Chondrocyte (in vitro differentiated cells): ENCODE data around the gene WASHC3. TPM values are rescaled to one million over a fixed set of nuclear protein-coding genes. Genes with fewer than 3 reads are reported as not detected.
A peak's percentile ranks its signal among the peaks of the same experiment; 100 is the strongest.

Source experiments
- DNase-seq: peaks from one replicate; pipeline ENCODE4 v3.0.0; 2021; ENCODE audit warnings: mixed read lengths, low spot score
- H3K27ac Mint-ChIP-seq: one replicate; pipeline ENCODE4 v1.8.0; 2021; ENCODE audit warnings: mild to moderate bottlenecking, moderate library complexity, mixed read lengths; ENCODE audit not compliant: unreplicated experiment
- H3K27me3 Mint-ChIP-seq: 2 replicates; pipeline ENCODE4 v1.8.0; 2021; ENCODE audit warnings: low read depth, mixed read lengths
- H3K36me3 Mint-ChIP-seq: 2 replicates; pipeline ENCODE4 v1.8.0; 2021; ENCODE audit warnings: low read depth, mixed read lengths
- H3K4me1 Mint-ChIP-seq: 2 replicates; pipeline ENCODE4 v1.8.0; 2021; ENCODE audit warnings: low read depth, mild to moderate bottlenecking, mixed read lengths
- H3K4me3 Mint-ChIP-seq: one replicate; pipeline ENCODE4 v1.8.0; 2021; ENCODE audit warnings: mild to moderate bottlenecking, moderate library complexity, mixed read lengths; ENCODE audit not compliant: unreplicated experiment
- H3K9me3 Mint-ChIP-seq: 2 replicates; pipeline ENCODE4 v1.8.0; 2021; ENCODE audit warnings: low read depth, mixed read lengths
- long read RNA-seq: library from polyadenylated mRNA; stranded (forward); transcript quantifications from one replicate; pipeline ENCODE4 v2.0.0, GENCODE V29; 2021
- total RNA-seq: library from RNA; stranded (reverse); gene quantifications from 3 replicates; pipeline ENCODE4 v1.2.1, GENCODE V29; 2021
- TF ChIP-seq, protein P1 (sequence below): fragments of 200-600 bp; sonication (generic); IDR thresholded peaks from 2 replicates; pipeline ENCODE4 v1.5.0; 2021; ENCODE audit warnings: antibody characterized with exemption, mild to moderate bottlenecking, moderate library complexity

WASHC3 gene, protein sequence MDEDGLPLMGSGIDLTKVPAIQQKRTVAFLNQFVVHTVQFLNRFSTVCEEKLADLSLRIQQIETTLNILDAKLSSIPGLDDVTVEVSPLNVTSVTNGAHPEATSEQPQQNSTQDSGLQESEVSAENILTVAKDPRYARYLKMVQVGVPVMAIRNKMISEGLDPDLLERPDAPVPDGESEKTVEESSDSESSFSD
- total RNA-seq = 30.6 to 33.6 TPM (median 33.0 TPM) in 3 replicates
- long read RNA-seq, transcript WASHC3-201 (7 exons, 916 nt) = major isoform, 31 of 39 reads
- long read RNA-seq, partial matches to known transcripts = 1 of 39 reads
- long read RNA-seq, other reads (novel, unspliced or antisense) = 4 of 39 reads

DNA sequence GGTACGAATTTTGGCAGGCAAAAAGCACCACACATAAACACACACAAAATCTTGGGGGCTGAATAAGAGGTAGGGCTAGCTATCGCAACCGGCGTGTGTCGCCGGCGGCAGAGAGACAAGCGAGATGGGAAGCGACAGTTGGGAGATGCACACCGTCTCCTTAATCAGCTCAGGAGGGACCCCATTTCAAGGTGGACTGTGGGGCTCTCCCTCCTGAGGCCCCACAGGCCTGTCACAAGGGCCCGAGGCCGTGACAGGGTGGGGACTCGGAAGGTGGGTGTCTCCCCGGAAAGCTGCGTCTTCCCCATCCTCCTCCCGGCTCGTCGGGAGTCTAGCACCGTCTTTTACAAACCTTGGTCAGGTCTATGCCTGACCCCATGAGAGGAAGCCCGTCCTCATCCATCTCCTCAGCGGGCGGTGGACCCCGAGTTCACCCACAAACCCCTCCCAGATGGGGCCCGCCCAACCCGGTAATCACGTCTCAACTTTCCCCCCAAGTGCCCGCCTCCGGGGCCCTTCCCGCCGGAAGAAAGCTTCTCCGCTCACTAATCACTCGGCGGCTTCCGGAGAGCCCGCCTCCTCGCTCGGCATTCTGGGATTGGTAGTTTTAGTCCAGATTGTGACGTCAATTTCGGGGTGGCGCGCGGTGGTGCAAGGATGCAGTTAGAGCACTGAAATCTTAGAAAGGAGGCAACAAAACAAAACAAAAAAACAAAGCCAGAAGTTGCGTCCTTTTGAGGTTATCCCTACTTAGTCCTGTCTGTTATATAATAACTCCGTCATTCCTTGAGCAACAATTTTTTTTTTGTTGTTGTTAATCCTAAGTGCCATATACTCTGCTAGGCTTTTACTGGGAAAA, at the start of gene WASHC3:
Gene WASHC3, minus strand, starts transcription at position 432 of the 859 bp plus-strand sequence. Its CDS starts 29 bp downstream, at position 403.
- Mint-ChIP-seq H3K4me1 (peaks cover 10% of the 10 kb centered on the region), H3K27me3 (no peaks in the 10 kb centered on the region), H3K27ac (peak within 1 kb of the TSS; percentile 89), H3K4me3 (peak within 1 kb of the TSS; percentile 97), H3K36me3 (peaks cover 5% of the 10 kb centered on the region), H3K9me3 (peaks cover 4% of the 10 kb centered on the region)
- DNase-seq = peak; percentile 94
- TF ChIP-seq, protein P1, sequence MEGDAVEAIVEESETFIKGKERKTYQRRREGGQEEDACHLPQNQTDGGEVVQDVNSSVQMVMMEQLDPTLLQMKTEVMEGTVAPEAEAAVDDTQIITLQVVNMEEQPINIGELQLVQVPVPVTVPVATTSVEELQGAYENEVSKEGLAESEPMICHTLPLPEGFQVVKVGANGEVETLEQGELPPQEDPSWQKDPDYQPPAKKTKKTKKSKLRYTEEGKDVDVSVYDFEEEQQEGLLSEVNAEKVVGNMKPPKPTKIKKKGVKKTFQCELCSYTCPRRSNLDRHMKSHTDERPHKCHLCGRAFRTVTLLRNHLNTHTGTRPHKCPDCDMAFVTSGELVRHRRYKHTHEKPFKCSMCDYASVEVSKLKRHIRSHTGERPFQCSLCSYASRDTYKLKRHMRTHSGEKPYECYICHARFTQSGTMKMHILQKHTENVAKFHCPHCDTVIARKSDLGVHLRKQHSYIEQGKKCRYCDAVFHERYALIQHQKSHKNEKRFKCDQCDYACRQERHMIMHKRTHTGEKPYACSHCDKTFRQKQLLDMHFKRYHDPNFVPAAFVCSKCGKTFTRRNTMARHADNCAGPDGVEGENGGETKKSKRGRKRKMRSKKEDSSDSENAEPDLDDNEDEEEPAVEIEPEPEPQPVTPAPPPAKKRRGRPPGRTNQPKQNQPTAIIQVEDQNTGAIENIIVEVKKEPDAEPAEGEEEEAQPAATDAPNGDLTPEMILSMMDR = no peak

DNA sequence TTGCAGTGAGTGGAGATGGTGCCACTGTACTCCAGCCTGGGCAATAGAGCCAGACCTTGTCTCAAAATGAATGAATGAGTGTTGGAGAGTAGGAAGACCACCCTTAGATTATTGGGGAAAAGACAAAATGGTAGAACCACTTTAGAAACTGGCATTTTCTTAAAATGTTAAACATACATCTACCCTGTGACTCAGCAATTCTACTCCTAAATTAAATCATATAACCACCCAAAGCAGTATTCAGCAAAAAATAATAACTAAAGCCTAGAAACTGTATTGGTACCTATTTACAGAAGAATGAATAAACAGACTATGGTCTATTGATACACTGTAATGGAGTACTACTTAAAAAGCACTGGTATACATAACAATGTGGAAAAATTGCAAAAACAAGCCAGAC, 49.0 kb upstream of the WASHC3 start:
- TF ChIP-seq, protein P1 = no peak
- Mint-ChIP-seq H3K27ac (no peak overlapping the region), H3K36me3 (peaks cover 31% of the 10 kb centered on the region), H3K4me3 (no peak overlapping the region), H3K4me1 (no peaks in the 10 kb centered on the region), H3K9me3 (peaks cover 7% of the 10 kb centered on the region), H3K27me3 (no peaks in the 10 kb centered on the region)
- DNase-seq = no peak

DNA sequence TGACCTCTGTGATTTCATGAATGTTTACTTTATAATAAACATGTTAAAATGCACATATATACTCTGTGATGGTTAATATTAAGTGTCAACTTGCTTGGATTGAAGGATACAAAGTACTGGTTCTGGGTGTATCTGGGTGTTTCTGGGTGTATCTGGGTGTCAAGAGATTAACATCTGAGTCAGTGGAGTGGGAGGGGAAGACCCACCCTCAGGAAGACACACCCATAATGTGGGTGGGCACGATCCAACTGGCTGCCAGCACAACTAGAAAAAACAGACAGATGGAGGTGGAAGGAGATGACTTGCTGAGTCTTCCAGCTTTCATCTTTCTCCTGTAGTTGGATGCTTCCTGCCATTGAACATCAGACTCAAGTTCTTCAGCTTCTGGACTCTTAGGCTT, 46.2 kb upstream of the WASHC3 start:
- no peak overlapping the region for H3K4me3 Mint-ChIP-seq
- H3K27ac Mint-ChIP-seq = no peak overlapping the region

DNA sequence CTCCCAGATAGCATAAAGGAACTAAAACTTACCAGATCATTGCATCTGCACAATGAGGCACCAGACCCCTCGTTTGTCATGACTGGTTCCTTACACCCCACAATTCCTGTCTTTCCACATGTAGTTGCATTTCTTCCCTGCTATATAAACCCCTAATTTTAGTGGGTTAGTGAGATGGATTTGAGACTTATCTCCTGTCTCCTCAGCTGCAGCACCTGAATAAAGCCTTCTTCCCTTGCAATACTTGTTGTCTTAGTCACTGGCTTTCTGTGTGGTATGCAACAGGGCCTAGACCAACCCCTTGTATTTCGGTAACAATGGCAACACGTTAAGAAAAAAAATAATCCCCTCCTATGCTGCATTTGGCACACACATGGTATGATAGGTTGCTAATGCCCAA, 45.1 kb upstream of the WASHC3 start:
- TF ChIP-seq, protein P1 = no peak
- DNase-seq = no peak
- Mint-ChIP-seq H3K27me3 (no peaks in the 10 kb centered on the region), H3K4me1 (peaks cover 6% of the 10 kb centered on the region), H3K9me3 (peaks cover 12% of the 10 kb centered on the region), H3K36me3 (peaks cover 42% of the 10 kb centered on the region), H3K4me3 (no peak overlapping the region), H3K27ac (no peak overlapping the region)

More for the DNA sequence above, 46.2 kb upstream of the WASHC3 start:
- H3K27me3 Mint-ChIP-seq = no peaks in the 10 kb centered on the region
- H3K36me3 Mint-ChIP-seq = peaks cover 42% of the 10 kb centered on the region
- H3K9me3 Mint-ChIP-seq = peaks cover 12% of the 10 kb centered on the region
- TF ChIP-seq, protein P1 = no peak
- H3K4me1 Mint-ChIP-seq = peaks cover 6% of the 10 kb centered on the region
- DNase-seq = no peak

DNA sequence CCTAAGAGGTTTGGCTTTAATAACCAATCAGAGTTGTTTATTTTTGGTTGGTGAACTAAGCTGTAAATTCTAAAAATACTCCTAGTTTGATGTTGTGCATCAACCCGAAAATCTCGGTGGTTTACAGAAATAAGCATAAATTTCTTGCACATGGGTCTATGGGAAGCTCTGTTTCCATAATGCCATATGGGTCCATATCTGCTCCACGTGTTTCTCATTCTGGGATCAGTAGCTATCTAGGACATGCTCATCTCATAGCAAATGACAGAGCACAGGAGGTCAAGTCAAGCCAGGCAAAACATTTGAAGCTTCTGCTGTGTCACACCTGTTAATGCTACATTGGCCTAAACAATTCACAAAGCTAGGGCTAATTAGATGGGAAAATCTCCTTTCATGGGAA, 35.1 kb upstream of the WASHC3 start:
- H3K9me3 Mint-ChIP-seq = no peaks in the 10 kb centered on the region
- no peak overlapping the region for H3K27ac Mint-ChIP-seq
- TF ChIP-seq, protein P1 = no peak

More for the DNA sequence above, 35.1 kb upstream of the WASHC3 start:
- Mint-ChIP-seq H3K4me3 (no peak overlapping the region), H3K27me3 (no peaks in the 10 kb centered on the region), H3K36me3 (peaks cover 10% of the 10 kb centered on the region), H3K4me1 (peaks cover 25% of the 10 kb centered on the region)
- DNase-seq = no peak
